Testis (tissue), 3 donors: ENCODE measurements around the gene ZNF184. TPM values are rescaled to one million over a fixed set of nuclear protein-coding genes. Genes with fewer than 3 reads are reported as not detected.

Experiments
- DNase-seq: peaks from one replicate; pipeline ENCODE4 v3.0.0-alpha.2; 2019
- H3K27ac ChIP-seq, 2 donors: fragments of 200-600 bp; sonication (generic); one replicate each; pipeline ENCODE4 v1.5.1; 2019
- H3K27me3 ChIP-seq: fragments of 200-600 bp; sonication (generic); one replicate; pipeline ENCODE4 v1.5.1; 2019
- H3K36me3 ChIP-seq: fragments of 200-600 bp; sonication (generic); one replicate; pipeline ENCODE4 v1.5.1; 2017; ENCODE audit warnings: low read depth; ENCODE audit errors: missing control alignments
- H3K4me1 ChIP-seq: fragments of 200-600 bp; sonication (generic); one replicate; pipeline ENCODE4 v1.5.1; 2019
- H3K4me3 ChIP-seq, 2 donors: fragments of 200-600 bp; sonication (generic); one replicate each; pipeline ENCODE4 v1.5.1; 2017 to 2019
- H3K9me3 ChIP-seq: fragments of 200-600 bp; sonication (generic); one replicate; pipeline ENCODE4 v1.5.1; 2017
- CTCF ChIP-seq, 3 experiments: fragments of 450-650 bp in 2 of 3; fragments of 200-600 bp in 1 of 3; sonication (generic) in 1 of 3; IDR thresholded peaks; one replicate each; pipeline ENCODE4 v1.5.1; 2016 to 2019; ENCODE audit warnings: antibody characterized with exemption in 3 of 3, mild to moderate bottlenecking in 2 of 3, moderate library complexity in 1 of 3
- POLR2A ChIP-seq: fragments of 450-650 bp; IDR thresholded peaks from one replicate; pipeline ENCODE4 v1.6.1; 2017; ENCODE audit warnings: antibody characterized with exemption, mild to moderate bottlenecking, moderate library complexity
- WGBS, 2 donors: methylation state at CpG; one replicate each; pipeline ENCODE4 v1.1.5; 2018; 5-methylcytosine and 5-hydroxymethylcytosine counted together
- intact Hi-C: fragments of 100-400 bp; cut with DNase I; formaldehyde crosslinking; loops from one replicate; pipeline ENCODE4 v1.15.1; 2023; ENCODE audit warnings: low total_unique reads
- polyA plus RNA-seq: library from polyadenylated mRNA; stranded (reverse); fragments of 350-450 nt; fragmentation: Illumina TruSeq; extraction: RNeasy Lipid Tissue Mini Kit (QIAGEN cat#74804); gene quantifications from one replicate; pipeline ENCODE4 v1.2.3, GENCODE V29; 2014; ENCODE audit warnings: low read depth, low replicate concordance; ENCODE audit not compliant: insufficient read depth
- total RNA-seq, 2 donors: library from RNA; depleted of rRNA; stranded (reverse); fragments of >200 nt; gene quantifications; one replicate each; pipeline ENCODE4 v1.2.3, GENCODE V29; 2016

Gene ZNF184
- total and polyA plus RNA-seq, 3 donors from 2014 or later: 11.4 to 17.5 (median 11.9) TPM

- H3K27me3 ChIP-seq: no peaks in the 10 kb centered on the region
- 3 to 6% methylated on average over 20 to 34 of the region's 34 CpGs for WGBS, 2 donors
Measured at GRCh38 chr6:27495386-27496135, 22.7 kb upstream of the ZNF184 start.

GRCh38 chr6:27494987-27495385, 22.1 kb upstream of the ZNF184 start:
- intact Hi-C loops: no loop called here
- H3K27ac ChIP-seq: no peak overlapping the region
- DNase-seq: no peak
- WGBS, 2 donors: 9 to 12% methylated on average over 7 of the region's 7 CpGs
- no peak for TF ChIP-seq POLR2A
- no peak for TF ChIP-seq CTCF (IDR thresholded peaks at IDR 0.05)
- H3K36me3 ChIP-seq: no peaks in the 10 kb centered on the region
- no peaks in the 10 kb centered on the region for H3K4me1 ChIP-seq
- H3K4me3 ChIP-seq: peak overlapping the region; percentile 36 to 47
- no peaks in the 10 kb centered on the region for H3K27me3 ChIP-seq
- no peaks in the 10 kb centered on the region for H3K9me3 ChIP-seq

More at GRCh38 chr6:27495386-27496135, 22.7 kb upstream of the ZNF184 start:
- H3K36me3 ChIP-seq: no peaks in the 10 kb centered on the region
- H3K4me3 ChIP-seq: peak overlapping the region; percentile 36 to 47
- peak; percentile 65 for DNase-seq
- H3K9me3 ChIP-seq: no peaks in the 10 kb centered on the region
- no peak overlapping the region for H3K27ac ChIP-seq
- no peak for TF ChIP-seq POLR2A
- no peak for TF ChIP-seq CTCF (IDR thresholded peaks at IDR 0.05)
- intact Hi-C loops: no loop called here
- H3K4me1 ChIP-seq: no peaks in the 10 kb centered on the region

GRCh38 chr6:27494103-27494502, 21.2 kb upstream of the ZNF184 start:
- intact Hi-C loops: no loop called here
- 53 to 55% methylated on average over 1 of the region's 1 CpG for WGBS, 2 donors
- no peak for DNase-seq
- H3K9me3 ChIP-seq: no peaks in the 10 kb centered on the region
- no peaks in the 10 kb centered on the region for H3K27me3 ChIP-seq
- H3K27ac ChIP-seq: no peak overlapping the region
- no peaks in the 10 kb centered on the region for H3K4me1 ChIP-seq
- TF ChIP-seq POLR2A: no peak
- TF ChIP-seq CTCF (IDR thresholded peaks at IDR 0.05): no peak
- no peak overlapping the region for H3K4me3 ChIP-seq
- H3K36me3 ChIP-seq: no peaks in the 10 kb centered on the region

- intact Hi-C loops: no loop called here
- no peaks in the 10 kb centered on the region for H3K9me3 ChIP-seq
- no peak overlapping the region for H3K4me3 ChIP-seq
- no peak for TF ChIP-seq CTCF (IDR thresholded peaks at IDR 0.05)
- H3K4me1 ChIP-seq: no peaks in the 10 kb centered on the region
- H3K27me3 ChIP-seq: no peaks in the 10 kb centered on the region
- no peaks in the 10 kb centered on the region for H3K36me3 ChIP-seq
- 81 to 82% methylated on average over 2 of the region's 2 CpGs for WGBS, 2 donors
- DNase-seq: no peak
- H3K27ac ChIP-seq: no peak overlapping the region
Measured at GRCh38 chr6:27492631-27493190, 19.8 kb upstream of the ZNF184 start.
